HEK293 (cell line): ENCODE data around the gene C1QTNF1.

Experiments used
- CTCF ChIP-seq: fragments of 450-650 bp; formaldehyde crosslinking; IDR thresholded peaks from 2 replicates; pipeline ENCODE4 v1.5.1; 2016; ENCODE audit warnings: missing biosample characterization, missing genetic modification characterization
- OSR2 ChIP-seq: fragments of 450-650 bp; formaldehyde crosslinking; IDR thresholded peaks from 2 replicates; pipeline ENCODE4 v1.5.1; 2016; ENCODE audit warnings: missing biosample characterization, missing genetic modification characterization
- PRDM2 ChIP-seq: fragments of 450-650 bp; formaldehyde crosslinking; IDR thresholded peaks from 2 replicates; pipeline ENCODE4 v1.5.1; 2016; ENCODE audit warnings: missing biosample characterization, missing genetic modification characterization, borderline replicate concordance
- SCRT1 ChIP-seq: fragments of 450-650 bp; formaldehyde crosslinking; IDR thresholded peaks from 2 replicates; pipeline ENCODE4 v1.5.1; 2016; ENCODE audit warnings: missing biosample characterization, missing genetic modification characterization, borderline replicate concordance
- TRIM28 ChIP-seq: IDR thresholded peaks from 2 replicates; pipeline ENCODE4 v1.6.1; 2011; ENCODE audit warnings: low read length, control low read depth, borderline replicate concordance
- YY1 ChIP-seq: fragments of 450-650 bp; formaldehyde crosslinking; IDR thresholded peaks from 2 replicates; pipeline ENCODE4 v1.5.1; 2018; ENCODE audit warnings: missing biosample characterization, missing genetic modification characterization
- ZNF114 ChIP-seq: fragments of 450-650 bp; formaldehyde crosslinking; IDR thresholded peaks from 2 replicates; pipeline ENCODE4 v1.5.0; 2017; ENCODE audit warnings: missing biosample characterization, missing genetic modification characterization
- ZNF398 ChIP-seq: fragments of 450-650 bp; formaldehyde crosslinking; IDR thresholded peaks from 2 replicates; pipeline ENCODE4 v1.5.1; 2017; ENCODE audit warnings: missing biosample characterization, missing genetic modification characterization
- ZNF623 ChIP-seq: fragments of 450-650 bp; formaldehyde crosslinking; IDR thresholded peaks from 2 replicates; pipeline ENCODE4 v1.5.1; 2016; ENCODE audit warnings: missing biosample characterization, missing genetic modification characterization
- ZSCAN30 ChIP-seq: fragments of 450-650 bp; IDR thresholded peaks from 2 replicates; pipeline ENCODE4 v1.5.1; 2018; ENCODE audit warnings: missing biosample characterization, mild to moderate bottlenecking, missing genetic modification characterization, moderate library complexity

- TF ChIP-seq TRIM28: no peak
- TF ChIP-seq ZNF114 (tag by site-specific recombination): no peak
- TF ChIP-seq SCRT1 (tag by site-specific recombination): no peak
- TF ChIP-seq ZNF623 (tag by site-specific recombination): no peak
- no peak for TF ChIP-seq OSR2 (tag by site-specific recombination)
- peak; percentile 70 for TF ChIP-seq CTCF
- no peak for TF ChIP-seq YY1 (tag by site-specific recombination)
- TF ChIP-seq ZSCAN30 (tag by site-specific recombination): no peak
- TF ChIP-seq PRDM2 (tag by site-specific recombination): no peak
- TF ChIP-seq ZNF398 (tag by site-specific recombination): no peak
Observed at GRCh38 chr17:78993241-78993956, 30.6 kb upstream of the C1QTNF1 start.
